SKM-1 treated with dmso at 0.1 percent for 144 hours (cell line): ENCODE data around the gene TINAG.

Experiments used
- DNase-seq: peaks from one replicate; lab custom pipeline; 2025; ENCODE audit not compliant: unreplicated experiment; lab: John Stamatoyannopoulos, UW

Gene TINAG

GRCh38 chr6:54426995-54427394 lies 118.8 kb downstream of the TINAG start:
- DNase-seq = no peak

GRCh38 chr6:54427396-54427937 lies 119.2 kb downstream of the TINAG start:
- no peak for DNase-seq

GRCh38 chr6:54428431-54428830 lies 120.2 kb downstream of the TINAG start:
- no peak for DNase-seq

- DNase-seq = no peak
These were observed 123.2 kb downstream of the TINAG start for GRCh38 chr6:54431466-54431865.
